ACC112 (cell line): ENCODE data around the gene CDC23.
"Not testable (repeated sequence)": the region's sequence is repeated elsewhere in the genome, so short reads cannot be mapped to it uniquely, and the experiment has no call there.

Experiments used
- H2AFZ ChIP-seq: fragments of 200-600 bp; sonication (generic); one replicate; pipeline ENCODE4 v1.6.0; 2017; ENCODE audit warnings: antibody characterized with exemption, low read length; ENCODE audit not compliant: unreplicated experiment
- H3K27ac ChIP-seq: fragments of 200-600 bp; sonication (generic); 2 replicates; pipeline ENCODE4 v1.5.1; 2014; ENCODE audit warnings: low read depth, mild to moderate bottlenecking, antibody characterized with exemption, low read length, moderate library complexity
- H3K27me3 ChIP-seq: fragments of 200-600 bp; sonication (generic); 2 replicates; pipeline ENCODE4 v1.6.1; 2014; ENCODE audit warnings: mild to moderate bottlenecking, antibody characterized with exemption, low read length, moderate library complexity, mixed read lengths; ENCODE audit not compliant: insufficient read depth
- H3K36me3 ChIP-seq: fragments of 200-600 bp; sonication (generic); 2 replicates; pipeline ENCODE4 v1.6.1; 2016; ENCODE audit warnings: mild to moderate bottlenecking, antibody characterized with exemption, low read length, moderate library complexity, mixed read lengths; ENCODE audit not compliant: insufficient read depth
- H3K4me1 ChIP-seq: fragments of 200-600 bp; sonication (generic); one replicate; pipeline ENCODE4 v1.6.1; 2016; ENCODE audit warnings: low read length, mixed read lengths; ENCODE audit not compliant: insufficient read depth, unreplicated experiment, control insufficient read depth
- H3K4me3 ChIP-seq: fragments of 200-600 bp; sonication (generic); 2 replicates; pipeline ENCODE4 v1.5.1; 2014; ENCODE audit warnings: mild to moderate bottlenecking, low read depth, low read length
- H3K79me2 ChIP-seq: fragments of 200-600 bp; sonication (generic); one replicate; pipeline ENCODE4 v1.6.0; 2016; ENCODE audit warnings: low read length; ENCODE audit not compliant: control insufficient read depth, unreplicated experiment, insufficient read depth

CDC23 gene

GRCh38 chr5:138178516-138179276, 34.4 kb downstream of the CDC23 start, which contains the start of the genes BRD8 and KIF20A:
BRD8 (minus strand) TSS chr5:138178630; CDS start chr5:138178614, 16 bp downstream.
KIF20A (plus strand) TSS chr5:138179112; CDS start chr5:138179681, 569 bp downstream.
- Histone ChIP-seq H3K4me1 (peaks cover 10% of the 10 kb centered on the region), H3K4me3 (peak within 1 kb of the TSS; percentile 93), H2AFZ (peak within 1 kb of the TSS; percentile 94), H3K27me3 (no peaks in the 10 kb centered on the region), H3K79me2 (peaks cover 66% of the 10 kb centered on the region), H3K27ac (peak within 1 kb of the TSS; percentile 83), H3K36me3 (peaks cover 14% of the 10 kb centered on the region)

GRCh38 chr5:138177941-138178515, 35.1 kb downstream of the CDC23 start:
- Histone ChIP-seq H3K79me2 (peaks cover 69% of the 10 kb centered on the region), H3K27me3 (no peaks in the 10 kb centered on the region), H2AFZ (peak overlapping the region; percentile 94), H3K4me3 (peak overlapping the region; percentile 93), H3K4me1 (peaks cover 10% of the 10 kb centered on the region), H3K36me3 (peaks cover 14% of the 10 kb centered on the region), H3K27ac (peak overlapping the region; percentile 83)

- H3K4me3 ChIP-seq = no peak overlapping the region
- H3K27ac ChIP-seq = no peak overlapping the region
- peaks cover 16% of the 10 kb centered on the region for H3K79me2 ChIP-seq
- peaks cover 62% of the 10 kb centered on the region for H3K36me3 ChIP-seq
- no peaks in the 10 kb centered on the region for H3K27me3 ChIP-seq
- H3K4me1 ChIP-seq = no peaks in the 10 kb centered on the region
- no peak overlapping the region for H2AFZ ChIP-seq
Observed at GRCh38 chr5:138170299-138170698, 42.8 kb downstream of the CDC23 start.

GRCh38 chr5:138169124-138169523, 44.0 kb downstream of the CDC23 start:
- Histone ChIP-seq H3K36me3 (peaks cover 69% of the 10 kb centered on the region), H3K27me3 (no peaks in the 10 kb centered on the region), H2AFZ (no peak overlapping the region), H3K4me1 (no peaks in the 10 kb centered on the region), H3K4me3 (no peak overlapping the region), H3K79me2 (peaks cover 8% of the 10 kb centered on the region), H3K27ac (no peak overlapping the region)

GRCh38 chr5:138163721-138164120, 49.4 kb downstream of the CDC23 start:
- no peaks in the 10 kb centered on the region for H3K27me3 ChIP-seq
- peaks cover 74% of the 10 kb centered on the region for H3K36me3 ChIP-seq
- no peak overlapping the region for H3K27ac ChIP-seq
- H3K79me2 ChIP-seq = no peaks in the 10 kb centered on the region
- no peaks in the 10 kb centered on the region for H3K4me1 ChIP-seq
- H3K4me3 ChIP-seq = no peak overlapping the region
- no peak overlapping the region for H2AFZ ChIP-seq

GRCh38 chr5:138160706-138161105, 52.4 kb downstream of the CDC23 start:
- H3K4me1 ChIP-seq = no peaks in the 10 kb centered on the region

GRCh38 chr5:138159666-138160065, 53.5 kb downstream of the CDC23 start:
- Histone ChIP-seq H3K36me3 (peaks cover 63% of the 10 kb centered on the region), H3K27ac (no peak overlapping the region)

More at GRCh38 chr5:138160706-138161105, 52.4 kb downstream of the CDC23 start:
- H3K27ac ChIP-seq = no peak overlapping the region
- no peaks in the 10 kb centered on the region for H3K79me2 ChIP-seq
- H3K36me3 ChIP-seq = peaks cover 71% of the 10 kb centered on the region
- no peak overlapping the region for H2AFZ ChIP-seq
- no peak overlapping the region for H3K4me3 ChIP-seq
- H3K27me3 ChIP-seq = no peaks in the 10 kb centered on the region

GRCh38 chr5:138157626-138158025, 55.5 kb downstream of the CDC23 start:
- H3K79me2 ChIP-seq = no peaks in the 10 kb centered on the region
- peaks cover 43% of the 10 kb centered on the region for H3K36me3 ChIP-seq
- H3K4me3 ChIP-seq = no peak overlapping the region
- H3K4me1 ChIP-seq = no peaks in the 10 kb centered on the region
- H3K27me3 ChIP-seq = no peaks in the 10 kb centered on the region
- H2AFZ ChIP-seq = no peak overlapping the region
- no peak overlapping the region for H3K27ac ChIP-seq

More at GRCh38 chr5:138159666-138160065, 53.5 kb downstream of the CDC23 start:
- H3K4me1 ChIP-seq = no peaks in the 10 kb centered on the region
- no peaks in the 10 kb centered on the region for H3K79me2 ChIP-seq
- no peak overlapping the region for H3K4me3 ChIP-seq
- H2AFZ ChIP-seq = no peak overlapping the region
- H3K27me3 ChIP-seq = no peaks in the 10 kb centered on the region

- not testable (repeated sequence) for H3K4me3 ChIP-seq, H3K27ac ChIP-seq, H3K79me2 ChIP-seq, H3K4me1 ChIP-seq, H2AFZ ChIP-seq, H3K27me3 ChIP-seq
- H3K36me3 ChIP-seq = peaks cover 33% of the 10 kb centered on the region
Observed at GRCh38 chr5:138155977-138156376, 57.1 kb downstream of the CDC23 start.

- no peak overlapping the region for H3K27ac ChIP-seq
- no peak overlapping the region for H2AFZ ChIP-seq
- H3K4me3 ChIP-seq = no peak overlapping the region
- H3K4me1 ChIP-seq = peaks cover 11% of the 10 kb centered on the region
- no peaks in the 10 kb centered on the region for H3K36me3 ChIP-seq
- no peaks in the 10 kb centered on the region for H3K79me2 ChIP-seq
- no peaks in the 10 kb centered on the region for H3K27me3 ChIP-seq
Observed at GRCh38 chr5:138149530-138149929, 63.6 kb downstream of the CDC23 start.

- H3K27ac ChIP-seq = no peak overlapping the region
- H3K4me1 ChIP-seq = peaks cover 11% of the 10 kb centered on the region
- H3K36me3 ChIP-seq = no peaks in the 10 kb centered on the region
- H3K27me3 ChIP-seq = no peaks in the 10 kb centered on the region
- no peaks in the 10 kb centered on the region for H3K79me2 ChIP-seq
- H2AFZ ChIP-seq = no peak overlapping the region
- no peak overlapping the region for H3K4me3 ChIP-seq
Observed at GRCh38 chr5:138148811-138149210, 64.3 kb downstream of the CDC23 start.
